HG03439 (cell line): Measurements from ENCODE around the gene BID.

Experiments used
- ATAC-seq: cut with Tn5 transposase; IDR thresholded peaks from one replicate; pipeline ENCODE4 v1.9.1; 2021; ENCODE audit warnings: mild to moderate bottlenecking, moderate library complexity; ENCODE audit not compliant: unreplicated experiment

Gene BID

GRCh38 chr22:17739196-17739975 lies 34.9 kb downstream of the BID start:
- no peak for ATAC-seq

GRCh38 chr22:17738386-17739128 lies 35.7 kb downstream of the BID start:
- no peak for ATAC-seq

- no peak for ATAC-seq
Observed at GRCh38 chr22:17734187-17734586, 40.1 kb downstream of the BID start.

GRCh38 chr22:17733466-17733865 lies 40.8 kb downstream of the BID start:
- ATAC-seq = no peak

GRCh38 chr22:17732251-17732854 lies 41.9 kb downstream of the BID start:
- no peak for ATAC-seq

- ATAC-seq = no peak
Observed at GRCh38 chr22:17729561-17729960, 44.7 kb downstream of the BID start.

- no peak for ATAC-seq
Observed at GRCh38 chr22:17728786-17729185, 45.5 kb downstream of the BID start.

GRCh38 chr22:17726928-17727897 lies 47.1 kb downstream of the BID start:
- ATAC-seq = no peak

GRCh38 chr22:17726006-17726927 lies 48.0 kb downstream of the BID start:
- no peak for ATAC-seq

GRCh38 chr22:17725500-17725796 lies 48.8 kb downstream of the BID start:
- ATAC-seq = no peak

GRCh38 chr22:17724678-17725499 lies 49.4 kb downstream of the BID start:
- no peak for ATAC-seq

- no peak for ATAC-seq
Observed at GRCh38 chr22:17724241-17724640, 50.0 kb downstream of the BID start.

- ATAC-seq = no peak
Observed at GRCh38 chr22:17719911-17720310, 54.4 kb downstream of the BID start.

GRCh38 chr22:17717708-17718107 lies 56.6 kb downstream of the BID start:
- ATAC-seq = no peak

- ATAC-seq = no peak
Observed at GRCh38 chr22:17716529-17716928, 57.7 kb downstream of the BID start.

GRCh38 chr22:17712441-17712840 lies 61.8 kb downstream of the BID start:
- ATAC-seq = no peak

- ATAC-seq = no peak
Observed at GRCh38 chr22:17710023-17710422, 64.2 kb downstream of the BID start.

GRCh38 chr22:17707526-17707925 lies 66.7 kb downstream of the BID start:
- ATAC-seq = no peak

GRCh38 chr22:17706947-17707346 lies 67.3 kb downstream of the BID start:
- ATAC-seq = no peak
